Measurements from ENCODE around the gene GABRB1. TPM values are rescaled to one million over a fixed set of nuclear protein-coding genes. Genes with fewer than 3 reads are reported as not detected.

Gene GABRB1
- total and polyA plus RNA-seq, 2 donors (not counting 1 experiment from before 2014, with no cell fraction given) = 0.05 to 0.17 TPM

DNA sequence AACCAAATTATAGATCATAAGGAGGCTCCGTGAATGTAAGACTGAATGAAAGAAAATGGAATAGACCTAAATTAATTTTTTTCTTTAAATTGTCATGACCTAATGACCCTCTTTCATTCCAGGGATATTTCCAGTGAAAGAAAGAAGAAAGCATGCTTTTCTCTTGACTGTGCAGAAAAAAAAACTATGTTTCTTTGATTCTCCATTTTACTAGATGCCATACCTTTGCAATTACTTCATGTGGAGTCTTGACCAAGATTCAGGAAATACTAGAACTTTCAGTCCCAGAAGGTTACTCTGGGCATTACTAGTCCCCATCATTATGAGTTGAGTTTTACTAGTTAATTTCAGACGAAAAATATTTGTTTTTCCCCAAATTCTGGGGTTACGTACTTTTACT is 438.6 kb downstream of the GABRB1 start:
- H3K4me2 ChIP-seq (ENCODE audit: extremely low read depth, insufficient read depth, low read length) = no peak overlapping the region
- no peak for TF ChIP-seq EZH2 (IDR thresholded peaks at IDR 0.05; ENCODE audit: low read length, missing control alignments)
- TF ChIP-seq, protein P1, sequence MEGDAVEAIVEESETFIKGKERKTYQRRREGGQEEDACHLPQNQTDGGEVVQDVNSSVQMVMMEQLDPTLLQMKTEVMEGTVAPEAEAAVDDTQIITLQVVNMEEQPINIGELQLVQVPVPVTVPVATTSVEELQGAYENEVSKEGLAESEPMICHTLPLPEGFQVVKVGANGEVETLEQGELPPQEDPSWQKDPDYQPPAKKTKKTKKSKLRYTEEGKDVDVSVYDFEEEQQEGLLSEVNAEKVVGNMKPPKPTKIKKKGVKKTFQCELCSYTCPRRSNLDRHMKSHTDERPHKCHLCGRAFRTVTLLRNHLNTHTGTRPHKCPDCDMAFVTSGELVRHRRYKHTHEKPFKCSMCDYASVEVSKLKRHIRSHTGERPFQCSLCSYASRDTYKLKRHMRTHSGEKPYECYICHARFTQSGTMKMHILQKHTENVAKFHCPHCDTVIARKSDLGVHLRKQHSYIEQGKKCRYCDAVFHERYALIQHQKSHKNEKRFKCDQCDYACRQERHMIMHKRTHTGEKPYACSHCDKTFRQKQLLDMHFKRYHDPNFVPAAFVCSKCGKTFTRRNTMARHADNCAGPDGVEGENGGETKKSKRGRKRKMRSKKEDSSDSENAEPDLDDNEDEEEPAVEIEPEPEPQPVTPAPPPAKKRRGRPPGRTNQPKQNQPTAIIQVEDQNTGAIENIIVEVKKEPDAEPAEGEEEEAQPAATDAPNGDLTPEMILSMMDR (conservative IDR thresholded peaks at IDR 0.05 in 1 of 2, IDR thresholded peaks at IDR 0.05 in 1 of 2; ENCODE audit: low read depth in 1 of 2, low read length in 2 of 2) = no peak
- DNase-seq (ENCODE audit: low read depth in 2 of 2) = peak in 1 of 2 donors; percentile 79
- H3K4me1 ChIP-seq (ENCODE audit: control insufficient read depth, extremely low read depth, insufficient read depth, low read length) = peaks cover 2% of the 10 kb centered on the region
- H3K27ac ChIP-seq (ENCODE audit: insufficient read depth, low read length) = no peak overlapping the region
- no peak overlapping the region for H2AFZ ChIP-seq (ENCODE audit: low read length)
- no peaks in the 10 kb centered on the region for H4K20me1 ChIP-seq (ENCODE audit: control insufficient read depth, extremely low read depth, insufficient read depth, low read length)
- H3K9ac ChIP-seq (ENCODE audit: insufficient read depth, low read length) = no peak overlapping the region
- H3K4me3 ChIP-seq (replicated peaks in 1 of 4; ENCODE audit: control extremely low read depth in 1 of 4, insufficient read depth in 1 of 4, low read depth in 3 of 4, low read length in 4 of 4) = no peak overlapping the region
- no peaks in the 10 kb centered on the region for H3K79me2 ChIP-seq (ENCODE audit: control insufficient read depth, insufficient read depth, low read length)
- no peaks in the 10 kb centered on the region for H3K27me3 ChIP-seq (ENCODE audit: control insufficient read depth, insufficient read depth, low read length)
- no peaks in the 10 kb centered on the region for H3K36me3 ChIP-seq (ENCODE audit: control insufficient read depth, insufficient read depth, low read length)
- no peaks in the 10 kb centered on the region for H3K9me3 ChIP-seq (ENCODE audit: control insufficient read depth, insufficient read depth, low read depth, low read length)

DNA sequence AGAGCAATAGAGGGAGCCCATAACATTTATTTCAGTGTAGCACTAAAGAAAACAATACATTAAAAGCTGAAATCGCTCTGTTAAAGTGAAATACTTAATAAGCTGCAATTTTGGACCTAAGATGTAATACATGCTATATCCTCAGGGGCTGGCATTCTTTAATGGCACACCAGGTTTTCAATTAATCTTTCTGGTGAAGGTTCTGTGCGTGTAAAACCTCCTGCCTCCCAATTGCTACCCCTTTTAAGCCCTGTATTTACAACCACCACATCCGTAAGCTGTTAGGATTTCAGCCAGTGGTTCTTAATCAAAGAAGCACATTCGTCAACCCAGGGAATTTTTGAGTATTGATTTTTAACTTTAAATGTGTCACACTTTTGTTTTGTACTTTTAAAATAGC is 439.7 kb downstream of the GABRB1 start:
- no peak overlapping the region for H3K9ac ChIP-seq (ENCODE audit: insufficient read depth, low read length)
- no peak overlapping the region for H2AFZ ChIP-seq (ENCODE audit: low read length)
- no peak overlapping the region for H3K4me3 ChIP-seq (replicated peaks in 1 of 4; ENCODE audit: control extremely low read depth in 1 of 4, insufficient read depth in 1 of 4, low read depth in 3 of 4, low read length in 4 of 4)

DNA sequence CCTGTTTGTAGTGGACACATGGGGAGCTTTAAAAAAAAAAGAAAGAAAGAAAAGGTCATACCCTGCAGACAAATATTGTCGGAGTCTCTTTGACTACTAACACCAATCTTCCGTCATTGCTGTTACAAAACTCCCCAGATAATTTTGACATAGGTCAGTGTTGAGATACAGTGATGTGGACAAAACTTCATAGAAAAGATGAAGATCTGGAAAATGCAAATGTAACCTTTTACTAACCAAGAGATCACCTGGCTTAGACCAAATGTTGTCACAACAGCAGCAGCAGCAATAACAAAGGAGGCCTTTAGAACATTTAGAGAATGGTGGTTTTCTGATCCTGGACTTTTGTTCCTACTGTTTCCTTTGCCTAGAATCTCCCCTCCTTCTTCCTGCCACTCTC is 440.2 kb downstream of the GABRB1 start:
- no peak overlapping the region for H3K9ac ChIP-seq (ENCODE audit: insufficient read depth, low read length)
- H3K27me3 ChIP-seq (ENCODE audit: control insufficient read depth, insufficient read depth, low read length) = no peaks in the 10 kb centered on the region
- TF ChIP-seq, protein P1 (conservative IDR thresholded peaks at IDR 0.05 in 1 of 2, IDR thresholded peaks at IDR 0.05 in 1 of 2; ENCODE audit: low read depth in 1 of 2, low read length in 2 of 2) = no peak
- no peak for TF ChIP-seq EZH2 (IDR thresholded peaks at IDR 0.05; ENCODE audit: low read length, missing control alignments)
- H3K4me3 ChIP-seq (replicated peaks in 1 of 4; ENCODE audit: control extremely low read depth in 1 of 4, insufficient read depth in 1 of 4, low read depth in 3 of 4, low read length in 4 of 4) = no peak overlapping the region
- no peak for DNase-seq (ENCODE audit: low read depth in 2 of 2)
- H3K4me1 ChIP-seq (ENCODE audit: control insufficient read depth, extremely low read depth, insufficient read depth, low read length) = peaks cover 2% of the 10 kb centered on the region
- no peaks in the 10 kb centered on the region for H3K79me2 ChIP-seq (ENCODE audit: control insufficient read depth, insufficient read depth, low read length)
- H3K9me3 ChIP-seq (ENCODE audit: control insufficient read depth, insufficient read depth, low read depth, low read length) = no peaks in the 10 kb centered on the region
- H3K4me2 ChIP-seq (ENCODE audit: extremely low read depth, insufficient read depth, low read length) = no peak overlapping the region
- H4K20me1 ChIP-seq (ENCODE audit: control insufficient read depth, extremely low read depth, insufficient read depth, low read length) = no peaks in the 10 kb centered on the region
- H3K27ac ChIP-seq (ENCODE audit: insufficient read depth, low read length) = no peak overlapping the region
- no peaks in the 10 kb centered on the region for H3K36me3 ChIP-seq (ENCODE audit: control insufficient read depth, insufficient read depth, low read length)
- H2AFZ ChIP-seq (ENCODE audit: low read length) = no peak overlapping the region

More for the DNA sequence above, 439.7 kb downstream of the GABRB1 start:
- H3K9me3 ChIP-seq (ENCODE audit: control insufficient read depth, insufficient read depth, low read depth, low read length) = no peaks in the 10 kb centered on the region
- peaks cover 2% of the 10 kb centered on the region for H3K4me1 ChIP-seq (ENCODE audit: control insufficient read depth, extremely low read depth, insufficient read depth, low read length)
- H3K79me2 ChIP-seq (ENCODE audit: control insufficient read depth, insufficient read depth, low read length) = no peaks in the 10 kb centered on the region
- H4K20me1 ChIP-seq (ENCODE audit: control insufficient read depth, extremely low read depth, insufficient read depth, low read length) = no peaks in the 10 kb centered on the region
- no peaks in the 10 kb centered on the region for H3K36me3 ChIP-seq (ENCODE audit: control insufficient read depth, insufficient read depth, low read length)
- peak in 1 of 2 donors; percentile 25 for DNase-seq (ENCODE audit: low read depth in 2 of 2)
- TF ChIP-seq EZH2 (IDR thresholded peaks at IDR 0.05; ENCODE audit: low read length, missing control alignments) = no peak
- TF ChIP-seq, protein P1 (conservative IDR thresholded peaks at IDR 0.05 in 1 of 2, IDR thresholded peaks at IDR 0.05 in 1 of 2; ENCODE audit: low read depth in 1 of 2, low read length in 2 of 2) = no peak
- H3K27me3 ChIP-seq (ENCODE audit: control insufficient read depth, insufficient read depth, low read length) = no peaks in the 10 kb centered on the region
- H3K4me2 ChIP-seq (ENCODE audit: extremely low read depth, insufficient read depth, low read length) = no peak overlapping the region
- no peak overlapping the region for H3K27ac ChIP-seq (ENCODE audit: insufficient read depth, low read length)

Measured in fibroblast of lung (primary cell).